ENCODE data around the gene PBXIP1. TPM values are rescaled to one million over a fixed set of nuclear protein-coding genes. Genes with fewer than 3 reads are reported as not detected.
"Not testable (repeated sequence)": the region's sequence is repeated elsewhere in the genome, so short reads cannot be mapped to it uniquely, and the experiment has no call there.

The PBXIP1 gene
- total RNA-seq, 1 experiment from 2014 or later, result 81.4 TPM

- no peak for DNase-seq (ENCODE audit: low read depth, low spot score)
Measured at GRCh38 chr1:154931940-154932487, 23.9 kb downstream of the PBXIP1 start.

GRCh38 chr1:154926201-154926600, 29.7 kb downstream of the PBXIP1 start:
- DNase-seq (ENCODE audit: low read depth, low spot score), result no peak
- in situ Hi-C loops (cut with HindIII; ENCODE audit: low pct_unique_long_range_greater_than_20kb, low sequenced_read_pairs), result no loop called here

More at GRCh38 chr1:154931940-154932487, 23.9 kb downstream of the PBXIP1 start:
- in situ Hi-C loops (cut with HindIII; ENCODE audit: low pct_unique_long_range_greater_than_20kb, low sequenced_read_pairs), result no loop called here

- in situ Hi-C loops (cut with HindIII; ENCODE audit: low pct_unique_long_range_greater_than_20kb, low sequenced_read_pairs), result no loop called here
- no peak for DNase-seq (ENCODE audit: low read depth, low spot score)
Measured at GRCh38 chr1:154925335-154926170, 30.3 kb downstream of the PBXIP1 start.

GRCh38 chr1:154923695-154924094, 32.2 kb downstream of the PBXIP1 start:
- DNase-seq (ENCODE audit: low read depth, low spot score), result no peak
- in situ Hi-C loops (cut with HindIII; ENCODE audit: low pct_unique_long_range_greater_than_20kb, low sequenced_read_pairs), result no loop called here

- in situ Hi-C loops (cut with HindIII; ENCODE audit: low pct_unique_long_range_greater_than_20kb, low sequenced_read_pairs), result loop anchor here (10.0 kb wide), 1 partner anchor 88 kb away; no protein-coding TSS in a partner anchor
- no peak for DNase-seq (ENCODE audit: low read depth, low spot score)
Measured at GRCh38 chr1:154913273-154913672, 42.6 kb downstream of the PBXIP1 start.

GRCh38 chr1:154912755-154913154, 43.1 kb downstream of the PBXIP1 start:
- DNase-seq (ENCODE audit: low read depth, low spot score), result no peak
- in situ Hi-C loops (cut with HindIII; ENCODE audit: low pct_unique_long_range_greater_than_20kb, low sequenced_read_pairs), result loop anchor here (10.0 kb wide), 1 partner anchor 88 kb away; no protein-coding TSS in a partner anchor

GRCh38 chr1:154911691-154912550, 44.0 kb downstream of the PBXIP1 start:
- in situ Hi-C loops (cut with HindIII; ENCODE audit: low pct_unique_long_range_greater_than_20kb, low sequenced_read_pairs), result loop anchor here (10.0 kb wide), 1 partner anchor 87 kb away; no protein-coding TSS in a partner anchor
- no peak for DNase-seq (ENCODE audit: low read depth, low spot score)

- DNase-seq (ENCODE audit: low read depth, low spot score), result no peak
- in situ Hi-C loops (cut with HindIII; ENCODE audit: low pct_unique_long_range_greater_than_20kb, low sequenced_read_pairs), result loop anchor here (10.0 kb wide), 1 partner anchor 86 kb away; no protein-coding TSS in a partner anchor
Measured at GRCh38 chr1:154910851-154911250, 45.0 kb downstream of the PBXIP1 start.

GRCh38 chr1:154908937-154909336, 47.0 kb downstream of the PBXIP1 start:
- DNase-seq (ENCODE audit: low read depth, low spot score), result no peak
- in situ Hi-C loops (cut with HindIII; ENCODE audit: low pct_unique_long_range_greater_than_20kb, low sequenced_read_pairs), result no loop called here

GRCh38 chr1:154908129-154908528, 47.8 kb downstream of the PBXIP1 start:
- in situ Hi-C loops (cut with HindIII; ENCODE audit: low pct_unique_long_range_greater_than_20kb, low sequenced_read_pairs); DNase-seq (ENCODE audit: low read depth, low spot score): not testable (repeated sequence)

GRCh38 chr1:154906621-154907081, 49.2 kb downstream of the PBXIP1 start:
- in situ Hi-C loops (cut with HindIII; ENCODE audit: low pct_unique_long_range_greater_than_20kb, low sequenced_read_pairs), result no loop called here
- DNase-seq (ENCODE audit: low read depth, low spot score), result peak; percentile 49

- DNase-seq (ENCODE audit: low read depth, low spot score), result no peak
- in situ Hi-C loops (cut with HindIII; ENCODE audit: low pct_unique_long_range_greater_than_20kb, low sequenced_read_pairs), result no loop called here
Measured at GRCh38 chr1:154902938-154903566, 52.8 kb downstream of the PBXIP1 start.

- in situ Hi-C loops (cut with HindIII; ENCODE audit: low pct_unique_long_range_greater_than_20kb, low sequenced_read_pairs), result no loop called here
- DNase-seq (ENCODE audit: low read depth, low spot score), result no peak
Measured at GRCh38 chr1:154901591-154901990, 54.3 kb downstream of the PBXIP1 start.

GRCh38 chr1:154899041-154899440, 56.9 kb downstream of the PBXIP1 start:
- in situ Hi-C loops (cut with HindIII; ENCODE audit: low pct_unique_long_range_greater_than_20kb, low sequenced_read_pairs), result no loop called here
- no peak for DNase-seq (ENCODE audit: low read depth, low spot score)

- DNase-seq (ENCODE audit: low read depth, low spot score), result no peak
- in situ Hi-C loops (cut with HindIII; ENCODE audit: low pct_unique_long_range_greater_than_20kb, low sequenced_read_pairs), result no loop called here
Measured at GRCh38 chr1:154896771-154897286, 59.1 kb downstream of the PBXIP1 start.

GRCh38 chr1:154895798-154896197, 60.1 kb downstream of the PBXIP1 start:
- in situ Hi-C loops (cut with HindIII; ENCODE audit: low pct_unique_long_range_greater_than_20kb, low sequenced_read_pairs), result no loop called here
- no peak for DNase-seq (ENCODE audit: low read depth, low spot score)
